ENCODE measurements around the gene CMKLR1. TPM values are rescaled to one million over a fixed set of nuclear protein-coding genes. Genes with fewer than 3 reads are reported as not detected.

Gene CMKLR1
- total RNA-seq, 1 donor from 2014 or later: not detected

DNA sequence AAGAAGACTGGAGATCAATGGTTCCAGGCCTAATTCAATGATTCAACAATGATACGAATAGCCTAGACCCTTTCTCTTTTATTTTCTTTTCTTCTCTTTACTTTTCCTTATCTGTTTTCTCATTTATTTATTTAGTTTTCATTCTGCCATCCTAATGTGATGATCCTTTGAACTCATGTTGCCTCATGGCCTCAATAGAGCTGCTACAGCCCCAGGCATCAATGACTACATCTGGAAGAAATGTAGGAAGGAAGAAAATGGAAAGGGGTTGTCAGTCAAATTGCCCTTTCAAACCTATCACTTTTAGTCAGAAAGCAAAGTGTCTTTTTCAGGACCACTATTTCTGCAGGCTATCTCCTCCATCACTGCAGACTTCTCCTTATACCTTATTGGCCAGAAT, 69.9 kb downstream of the CMKLR1 start:
- no peak overlapping the region for H3K4me2 ChIP-seq
- no peak for DNase-seq (ENCODE audit: low spot score)
- no peaks in the 10 kb centered on the region for H3K27me3 ChIP-seq
- no peak overlapping the region for H3K4me3 Mint-ChIP-seq
- peaks cover 32% of the 10 kb centered on the region for H3K4me1 ChIP-seq
- peaks cover 11% of the 10 kb centered on the region for H3K9me3 Mint-ChIP-seq
- H3F3A ChIP-seq (ENCODE audit: low read depth): no peaks in the 10 kb centered on the region
- H3K36me3 ChIP-seq: no peaks in the 10 kb centered on the region
- H2AFZ ChIP-seq (replicated peaks): no peak overlapping the region
- no peak overlapping the region for H3K4me3 ChIP-seq
- H3K27ac ChIP-seq: no peak overlapping the region
- H3K36me3 Mint-ChIP-seq: no peaks in the 10 kb centered on the region
- H4K20me1 ChIP-seq (ENCODE audit: low read depth): peaks cover 10% of the 10 kb centered on the region
- TF ChIP-seq CTCF (IDR thresholded peaks at IDR 0.05): no peak
- H3K27ac Mint-ChIP-seq: peak overlapping the region; percentile 44
- no peak overlapping the region for H3K9ac ChIP-seq
- no peaks in the 10 kb centered on the region for H3K9me3 ChIP-seq (ENCODE audit: low read depth)
- H3K27me3 Mint-ChIP-seq (ENCODE audit: insufficient read depth, low read depth): peaks cover 15% of the 10 kb centered on the region
- peaks cover 42% of the 10 kb centered on the region for H3K4me1 Mint-ChIP-seq
- H3K79me2 ChIP-seq (ENCODE audit: low read depth): no peaks in the 10 kb centered on the region

DNA sequence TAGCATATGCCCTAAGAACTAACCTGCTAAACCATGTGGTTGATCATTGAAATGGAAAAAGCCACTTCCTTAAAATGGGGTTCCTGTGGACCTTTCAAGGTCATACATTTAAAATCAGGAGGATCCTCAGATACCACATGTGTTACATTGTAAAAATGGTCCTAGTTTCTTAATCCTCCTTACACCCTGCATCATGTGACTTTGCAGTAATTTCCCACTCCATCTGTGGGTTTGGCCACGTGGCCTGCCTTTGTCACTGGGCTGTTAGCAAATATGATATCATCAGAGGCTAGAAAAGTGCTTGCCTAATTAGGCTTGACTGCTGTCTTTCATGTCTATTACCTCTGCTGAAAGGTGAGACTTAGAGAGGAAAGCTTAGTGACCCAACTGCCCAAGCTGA, 70.7 kb downstream of the CMKLR1 start:
- Mint-ChIP-seq H3K9me3 (peaks cover 13% of the 10 kb centered on the region), H3K36me3 (no peaks in the 10 kb centered on the region), H3K27ac (no peak overlapping the region), H3K4me1 (peaks cover 36% of the 10 kb centered on the region), H3K27me3 (ENCODE audit: insufficient read depth, low read depth) (peaks cover 10% of the 10 kb centered on the region), H3K4me3 (no peak overlapping the region)
- H3K27me3 ChIP-seq: no peaks in the 10 kb centered on the region
- peaks cover 31% of the 10 kb centered on the region for H3K4me1 ChIP-seq
- peaks cover 10% of the 10 kb centered on the region for H4K20me1 ChIP-seq (ENCODE audit: low read depth)
- no peak for TF ChIP-seq EZH2 (IDR thresholded peaks at IDR 0.05)
- no peak for TF ChIP-seq EZH2phosphoT487 (IDR thresholded peaks at IDR 0.05)
- TF ChIP-seq CTCF (IDR thresholded peaks at IDR 0.05): no peak
- H3K4me2 ChIP-seq: no peak overlapping the region
- H3K9ac ChIP-seq: no peak overlapping the region
- H3K27ac ChIP-seq: no peak overlapping the region
- H3K79me2 ChIP-seq (ENCODE audit: low read depth): no peaks in the 10 kb centered on the region
- no peaks in the 10 kb centered on the region for H3F3A ChIP-seq (ENCODE audit: low read depth)
- no peaks in the 10 kb centered on the region for H3K9me3 ChIP-seq (ENCODE audit: low read depth)
- DNase-seq (ENCODE audit: low spot score): no peak
- H3K36me3 ChIP-seq: no peaks in the 10 kb centered on the region
- no peak overlapping the region for H2AFZ ChIP-seq (replicated peaks)
- H3K4me3 ChIP-seq: no peak overlapping the region

DNA sequence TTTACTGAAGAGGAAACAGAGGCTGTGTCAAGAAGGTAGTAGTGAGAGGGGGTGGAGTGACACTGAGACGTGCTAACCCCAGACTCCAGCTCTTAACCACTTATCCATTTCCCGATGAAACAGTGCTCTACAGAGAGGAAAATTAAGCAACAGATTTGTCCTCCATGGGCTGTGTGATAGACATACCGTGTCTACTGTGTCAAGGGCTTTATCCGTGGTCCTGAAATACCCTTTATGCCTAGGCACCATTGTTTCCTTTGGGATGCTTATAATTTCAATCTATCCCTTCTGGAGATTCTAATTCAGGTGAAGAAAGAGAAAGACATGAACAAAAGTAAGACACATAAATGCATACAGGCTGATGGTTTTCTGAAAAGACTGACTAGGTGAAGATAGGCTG, 71.7 kb downstream of the CMKLR1 start:
- no peak overlapping the region for H3K4me2 ChIP-seq
- Mint-ChIP-seq H3K4me1 (peaks cover 31% of the 10 kb centered on the region), H3K9me3 (peaks cover 21% of the 10 kb centered on the region), H3K36me3 (no peaks in the 10 kb centered on the region), H3K27ac (no peak overlapping the region), H3K4me3 (no peak overlapping the region), H3K27me3 (ENCODE audit: insufficient read depth, low read depth) (peaks cover 10% of the 10 kb centered on the region)
- H3F3A ChIP-seq (ENCODE audit: low read depth): no peaks in the 10 kb centered on the region
- H3K36me3 ChIP-seq: no peaks in the 10 kb centered on the region
- H3K79me2 ChIP-seq (ENCODE audit: low read depth): no peaks in the 10 kb centered on the region
- DNase-seq (ENCODE audit: low spot score): no peak
- no peak overlapping the region for H3K4me3 ChIP-seq
- H2AFZ ChIP-seq (replicated peaks): no peak overlapping the region
- no peak overlapping the region for H3K27ac ChIP-seq
- H4K20me1 ChIP-seq (ENCODE audit: low read depth): peaks cover 10% of the 10 kb centered on the region
- peaks cover 24% of the 10 kb centered on the region for H3K4me1 ChIP-seq
- no peaks in the 10 kb centered on the region for H3K27me3 ChIP-seq
- H3K9me3 ChIP-seq (ENCODE audit: low read depth): no peaks in the 10 kb centered on the region
- TF ChIP-seq EZH2 (IDR thresholded peaks at IDR 0.05) (no peak), EZH2phosphoT487 (IDR thresholded peaks at IDR 0.05) (no peak), CTCF (IDR thresholded peaks at IDR 0.05) (no peak)
- no peak overlapping the region for H3K9ac ChIP-seq

DNA sequence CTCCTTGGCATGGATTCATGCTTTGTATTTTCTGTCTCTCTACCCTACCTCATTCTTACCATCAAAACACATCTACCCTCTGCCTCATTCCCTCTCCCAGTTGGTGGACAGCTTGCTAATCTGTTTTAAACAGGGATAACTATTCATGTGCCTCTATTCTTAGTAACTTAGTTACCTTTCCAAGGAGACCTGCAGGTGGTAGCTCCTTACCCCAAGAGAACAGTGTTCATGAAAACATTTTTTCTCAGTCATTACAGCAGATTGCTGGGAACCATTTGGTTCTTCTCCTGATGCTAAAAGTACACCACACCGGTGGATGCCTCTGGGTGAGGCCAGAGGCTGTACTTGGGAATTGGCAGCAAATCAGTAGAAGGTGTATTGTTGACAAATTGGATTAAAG, 73.0 kb downstream of the CMKLR1 start:
- H3K27me3 Mint-ChIP-seq (ENCODE audit: insufficient read depth, low read depth): peaks cover 11% of the 10 kb centered on the region

More for the DNA sequence above, 73.0 kb downstream of the CMKLR1 start:
- no peak for DNase-seq (ENCODE audit: low spot score)
- Histone ChIP-seq H3K4me1 (peaks cover 10% of the 10 kb centered on the region), H3K4me2 (no peak overlapping the region), H4K20me1 (ENCODE audit: low read depth) (peaks cover 2% of the 10 kb centered on the region), H3F3A (ENCODE audit: low read depth) (no peaks in the 10 kb centered on the region), H3K27me3 (no peaks in the 10 kb centered on the region), H3K4me3 (no peak overlapping the region), H3K9me3 (ENCODE audit: low read depth) (no peaks in the 10 kb centered on the region), H3K36me3 (no peaks in the 10 kb centered on the region), H2AFZ (replicated peaks) (no peak overlapping the region), H3K27ac (no peak overlapping the region), H3K79me2 (ENCODE audit: low read depth) (no peaks in the 10 kb centered on the region), H3K9ac (no peak overlapping the region)
- TF ChIP-seq CTCF (IDR thresholded peaks at IDR 0.05): no peak
- TF ChIP-seq EZH2 (IDR thresholded peaks at IDR 0.05): no peak
- no peak for TF ChIP-seq EZH2phosphoT487 (IDR thresholded peaks at IDR 0.05)
- Mint-ChIP-seq H3K4me3 (no peak overlapping the region), H3K27ac (no peak overlapping the region), H3K4me1 (peaks cover 18% of the 10 kb centered on the region), H3K9me3 (peaks cover 31% of the 10 kb centered on the region), H3K36me3 (no peaks in the 10 kb centered on the region)

Measured in neural progenitor cell (in vitro differentiated cells).